Fibroblast of mammary gland (primary cell): ENCODE measurements around the gene PLPP4.

Source experiments
- DNase-seq: peaks from one replicate; pipeline ENCODE4 v3.0.0-alpha.2; 2010; ENCODE audit warnings: low read depth
- H3K4me3 ChIP-seq: 2 replicates; pipeline ENCODE4 v1.5.1; 2011; ENCODE audit warnings: low read depth, mild to moderate bottlenecking, low read length, moderate library complexity; ENCODE audit not compliant: control insufficient read depth
- TF ChIP-seq, protein P1 (sequence below): conservative IDR thresholded peaks from 2 replicates; pipeline ENCODE4 v1.5.1; 2011; ENCODE audit warnings: low read depth, low read length, inconsistent platforms; ENCODE audit not compliant: control insufficient read depth, insufficient read depth

The PLPP4 gene

DNA sequence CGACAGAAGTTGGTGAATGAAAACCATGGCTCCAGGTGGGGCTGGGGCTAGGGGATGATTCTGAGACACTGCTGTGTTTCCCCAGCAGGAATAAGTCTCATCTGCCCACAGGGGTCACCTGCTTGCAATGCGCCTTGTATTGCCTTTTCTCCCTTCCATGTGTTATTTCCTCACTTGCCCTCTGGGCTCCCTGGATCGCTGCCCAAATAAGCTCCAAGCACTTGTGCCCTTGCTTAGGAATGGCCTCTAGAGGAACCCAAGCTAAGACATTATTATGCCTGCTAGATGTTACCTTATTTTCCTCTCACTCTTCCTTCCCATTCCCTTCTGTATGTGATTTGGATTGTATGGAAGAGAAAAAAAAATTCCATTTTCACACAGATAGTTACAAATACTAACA, 24.8 kb upstream of the PLPP4 start:
- DNase-seq: no peak
- TF ChIP-seq, protein P1, sequence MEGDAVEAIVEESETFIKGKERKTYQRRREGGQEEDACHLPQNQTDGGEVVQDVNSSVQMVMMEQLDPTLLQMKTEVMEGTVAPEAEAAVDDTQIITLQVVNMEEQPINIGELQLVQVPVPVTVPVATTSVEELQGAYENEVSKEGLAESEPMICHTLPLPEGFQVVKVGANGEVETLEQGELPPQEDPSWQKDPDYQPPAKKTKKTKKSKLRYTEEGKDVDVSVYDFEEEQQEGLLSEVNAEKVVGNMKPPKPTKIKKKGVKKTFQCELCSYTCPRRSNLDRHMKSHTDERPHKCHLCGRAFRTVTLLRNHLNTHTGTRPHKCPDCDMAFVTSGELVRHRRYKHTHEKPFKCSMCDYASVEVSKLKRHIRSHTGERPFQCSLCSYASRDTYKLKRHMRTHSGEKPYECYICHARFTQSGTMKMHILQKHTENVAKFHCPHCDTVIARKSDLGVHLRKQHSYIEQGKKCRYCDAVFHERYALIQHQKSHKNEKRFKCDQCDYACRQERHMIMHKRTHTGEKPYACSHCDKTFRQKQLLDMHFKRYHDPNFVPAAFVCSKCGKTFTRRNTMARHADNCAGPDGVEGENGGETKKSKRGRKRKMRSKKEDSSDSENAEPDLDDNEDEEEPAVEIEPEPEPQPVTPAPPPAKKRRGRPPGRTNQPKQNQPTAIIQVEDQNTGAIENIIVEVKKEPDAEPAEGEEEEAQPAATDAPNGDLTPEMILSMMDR: no peak
- no peak overlapping the region for H3K4me3 ChIP-seq

DNA sequence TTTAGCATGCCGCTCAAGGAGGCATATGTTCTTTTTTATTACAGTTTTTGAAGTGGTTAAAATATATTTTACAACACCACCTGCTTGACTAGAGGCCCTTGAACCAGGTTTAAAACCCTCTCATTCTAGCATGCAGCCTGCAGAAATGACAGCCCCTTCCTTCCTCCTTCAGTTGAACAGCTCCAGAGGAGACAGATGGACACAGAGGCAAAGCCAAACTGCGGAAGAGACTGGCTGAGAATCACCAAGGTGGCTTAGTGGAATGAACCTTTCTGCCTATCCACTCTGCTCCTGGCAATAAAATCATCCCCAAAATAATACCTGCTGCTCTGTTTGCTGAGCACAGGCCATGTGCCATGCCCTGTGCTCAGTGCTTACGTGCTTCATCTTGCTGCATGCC, 23.9 kb upstream of the PLPP4 start:
- H3K4me3 ChIP-seq: no peak overlapping the region
- TF ChIP-seq, protein P1: no peak
- DNase-seq: no peak

DNA sequence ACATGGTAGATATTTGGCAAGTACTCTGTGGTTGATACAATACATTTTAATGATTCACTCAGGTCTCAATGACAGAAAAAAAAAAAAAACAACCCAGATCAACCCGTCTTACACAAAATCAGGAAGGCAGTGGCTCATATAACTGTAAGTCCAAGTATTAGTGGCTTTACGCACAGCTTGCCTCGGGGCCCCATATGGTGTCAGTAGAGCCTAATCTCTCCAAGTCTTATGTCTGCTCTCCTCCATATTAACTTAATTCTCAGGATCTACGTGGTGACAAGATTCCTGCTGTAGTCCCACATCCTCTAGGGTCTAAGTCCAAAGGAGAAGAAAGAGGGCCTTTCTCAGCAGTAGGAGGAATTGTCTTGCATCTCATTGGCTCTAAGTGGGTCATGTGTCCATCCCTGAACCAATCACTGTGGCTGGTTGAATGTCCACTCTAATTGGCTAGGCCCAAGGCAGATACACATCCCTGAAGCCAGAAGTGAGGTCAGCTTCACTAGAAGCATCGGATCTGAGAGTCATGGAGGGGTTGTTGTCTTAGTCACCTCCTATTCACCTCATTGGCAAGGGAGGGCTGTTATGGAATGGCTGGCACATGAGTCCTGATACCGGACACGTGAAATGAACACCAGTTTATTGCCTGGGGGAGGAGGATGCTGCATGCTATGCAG, 20.5 kb upstream of the PLPP4 start:
- TF ChIP-seq, protein P1: no peak
- DNase-seq: no peak
- H3K4me3 ChIP-seq: no peak overlapping the region

DNA sequence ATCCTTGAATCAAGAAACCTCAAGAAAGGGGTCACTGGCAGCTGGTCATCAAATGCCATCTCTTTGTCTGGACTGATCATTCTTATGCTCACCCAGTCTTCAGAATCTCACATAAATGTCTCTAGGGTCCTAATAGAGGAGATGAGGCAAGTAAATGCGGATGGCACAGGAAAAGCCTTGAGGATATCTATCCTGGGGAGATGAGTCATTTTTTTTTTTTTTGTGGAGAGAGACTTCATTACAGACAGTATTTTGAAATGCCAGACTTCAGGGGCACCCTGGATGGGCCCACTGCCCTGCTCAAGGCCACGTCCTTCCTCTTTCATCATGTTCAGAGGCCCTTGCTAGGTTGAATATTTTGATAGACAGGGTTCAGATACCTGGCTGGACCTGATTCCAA, 19.5 kb upstream of the PLPP4 start:
- TF ChIP-seq, protein P1: no peak
- no peak overlapping the region for H3K4me3 ChIP-seq
- no peak for DNase-seq

DNA sequence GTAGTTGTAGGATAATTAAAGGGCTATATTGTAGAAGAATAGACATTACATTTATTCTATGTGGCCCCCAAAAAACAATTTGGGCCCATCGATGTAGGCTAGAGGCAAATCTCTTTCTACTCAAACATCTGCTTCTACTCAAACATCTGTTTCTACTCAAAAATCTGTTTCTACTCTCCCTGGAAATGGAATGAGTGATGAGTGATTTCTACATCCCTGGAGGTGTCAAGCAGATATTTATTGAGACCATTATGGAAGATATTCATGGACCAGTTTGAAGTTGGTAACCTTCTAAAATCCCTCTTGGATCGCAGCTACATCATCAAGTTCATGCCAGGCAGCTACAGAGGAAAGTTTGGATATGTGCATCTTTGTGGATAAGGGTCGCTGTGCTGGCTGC, 5.1 kb upstream of the PLPP4 start:
- DNase-seq: no peak
- TF ChIP-seq, protein P1: no peak
- H3K4me3 ChIP-seq: no peak overlapping the region

DNA sequence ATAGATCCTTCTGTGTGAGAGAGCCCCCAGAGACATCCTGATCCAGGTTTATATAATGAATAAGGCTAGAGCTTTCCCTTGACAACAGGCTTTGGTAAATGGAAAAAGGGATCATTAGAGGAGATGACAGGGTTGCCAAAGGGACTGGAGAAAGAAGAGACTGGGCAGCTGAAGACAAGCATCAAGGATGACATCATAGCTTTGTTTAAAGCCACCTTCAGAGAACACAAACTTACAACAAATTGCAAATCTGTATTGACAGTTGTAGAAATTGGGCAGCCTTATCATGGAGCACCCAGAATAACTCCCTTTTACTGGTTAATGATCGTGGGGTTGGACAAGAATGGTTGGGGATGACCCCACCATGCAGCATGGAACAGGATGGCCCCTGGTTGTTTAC, 3.7 kb upstream of the PLPP4 start:
- H3K4me3 ChIP-seq: no peak overlapping the region
- TF ChIP-seq, protein P1: no peak
- DNase-seq: no peak

DNA sequence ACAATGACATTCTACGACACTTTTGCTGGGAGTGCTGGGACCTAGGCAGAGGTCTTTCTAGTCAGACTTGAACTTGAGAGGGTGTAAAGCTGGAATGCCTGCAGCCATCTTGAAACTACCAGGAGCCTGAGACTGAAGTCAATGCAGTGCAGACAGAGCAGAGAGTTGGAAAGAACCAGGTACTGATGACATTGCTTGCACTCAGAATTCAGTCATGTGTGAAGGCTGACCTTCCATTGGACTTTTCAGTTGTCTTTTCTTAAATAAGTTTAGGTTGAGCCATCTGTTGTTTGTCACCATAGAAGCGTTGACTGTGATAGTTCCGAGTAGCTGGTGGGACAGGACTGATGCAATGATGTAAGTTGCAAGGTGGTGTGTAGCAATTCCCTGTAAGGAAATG, 3.1 kb upstream of the PLPP4 start:
- DNase-seq: no peak
- H3K4me3 ChIP-seq: no peak overlapping the region
- TF ChIP-seq, protein P1: no peak
